IMR-90 (cell line): ENCODE measurements around the gene TMEM107. TPM values are rescaled to one million over a fixed set of nuclear protein-coding genes. Genes with fewer than 3 reads are reported as not detected.
A peak's percentile ranks its signal among the peaks of the same experiment; 100 is the strongest.

Source experiments
- ATAC-seq: fragments of 200-7000 bp; cut with Tn5 transposase; 2 replicates; pipeline ENCODE4 v1.9.1; 2020; ENCODE audit warnings: low read depth, mild to moderate bottlenecking, moderate library complexity
- BruUV-seq: library from RNA; stranded (reverse); fragments of 400-500 nt; replicated peaks from 2 replicates; lab custom pipeline; 2021; lab: Mats Ljungman, UMichigan
- CTCF ChIA-PET: fragments of 300-600 bp; formaldehyde crosslinking; extraction: SDS; loops from one replicate; lab custom pipeline; 2021; ENCODE audit warnings: antibody characterized with exemption; lab: Yijun Ruan, JAX
- POLR2A ChIA-PET: fragments of 300-600 bp; sonication (Branson Sonifier 250); formaldehyde crosslinking; loops from one replicate; lab custom pipeline; 2022; ENCODE audit warnings: antibody characterized with exemption; ENCODE audit not compliant: unreplicated experiment; lab: Charles Lee
- DNase-seq: peaks from one replicate; pipeline ENCODE4 v3.0.0; 2013
- H2AFZ ChIP-seq: replicated peaks from 2 replicates; pipeline ENCODE3; 2013; ENCODE audit warnings: low read length, mild to moderate bottlenecking; ENCODE audit not compliant: poor library complexity
- H2AK5ac ChIP-seq: 2 replicates; pipeline ENCODE4 v1.6.1; 2013; ENCODE audit warnings: low read depth, low read length, inconsistent platforms
- H2AK9ac ChIP-seq: replicated peaks from 2 replicates; pipeline ENCODE3; 2013; ENCODE audit warnings: mild to moderate bottlenecking, low read depth, low read length, moderate library complexity; ENCODE audit not compliant: poor library complexity
- H2BK120ac ChIP-seq: 2 replicates; pipeline ENCODE4 v1.6.1; 2013; ENCODE audit warnings: low read depth, low read length, inconsistent platforms
- H2BK15ac ChIP-seq: 3 replicates; pipeline ENCODE4 v1.6.1; 2013; ENCODE audit warnings: low read depth, low read length, inconsistent platforms
- H2BK20ac ChIP-seq: 2 replicates; pipeline ENCODE4 v1.6.1; 2013; ENCODE audit warnings: low read depth, mild to moderate bottlenecking, inconsistent platforms, low read length, moderate library complexity
- H2BK5ac ChIP-seq: 2 replicates; pipeline ENCODE4 v1.6.1; 2013; ENCODE audit warnings: mild to moderate bottlenecking, low read depth, low read length, inconsistent platforms; ENCODE audit not compliant: poor library complexity, severe bottlenecking
- H3K14ac ChIP-seq: replicated peaks from 2 replicates; pipeline ENCODE4 v1.6.1; 2013; ENCODE audit warnings: low read depth, low read length, inconsistent platforms
- H3K18ac ChIP-seq: 2 replicates; pipeline ENCODE4 v1.6.1; 2013; ENCODE audit warnings: low read depth, low read length, control low read depth
- H3K23ac ChIP-seq: 2 replicates; pipeline ENCODE4 v1.6.1; 2013; ENCODE audit warnings: low read depth, low read length, inconsistent platforms
- H3K27ac ChIP-seq: 2 replicates; pipeline ENCODE4 v1.5.1; 2013; ENCODE audit warnings: mild to moderate bottlenecking, control low read depth, low read length; ENCODE audit not compliant: insufficient read depth
- H3K27me3 ChIP-seq: 2 replicates; pipeline ENCODE4 v1.6.1; 2013; ENCODE audit warnings: low read length; ENCODE audit not compliant: control insufficient read depth, insufficient read depth
- H3K36me3 ChIP-seq: 2 replicates; pipeline ENCODE4 v1.6.1; 2013; ENCODE audit warnings: low read length, mixed read lengths; ENCODE audit not compliant: control insufficient read depth, insufficient read depth
- H3K4ac ChIP-seq: 2 replicates; pipeline ENCODE4 v1.6.1; 2013; ENCODE audit warnings: low read depth, low read length, inconsistent platforms
- H3K4me1 ChIP-seq: 2 replicates; pipeline ENCODE4 v1.6.1; 2013; ENCODE audit warnings: low read length, mixed read lengths; ENCODE audit not compliant: control insufficient read depth, insufficient read depth
- H3K4me2 ChIP-seq: 2 replicates; pipeline ENCODE4 v1.6.1; 2013; ENCODE audit warnings: low read depth, mild to moderate bottlenecking, control low read depth, low read length, moderate library complexity
- H3K4me3 ChIP-seq: 2 replicates; pipeline ENCODE4 v1.5.1; 2013; ENCODE audit warnings: low read depth, mild to moderate bottlenecking, control low read depth, low read length, moderate library complexity; ENCODE audit not compliant: insufficient read depth
- H3K56ac ChIP-seq: 2 replicates; pipeline ENCODE4 v1.6.1; 2013; ENCODE audit warnings: low read length, inconsistent platforms; ENCODE audit not compliant: insufficient read depth; ENCODE audit errors: extremely low read depth
- H3K79me1 ChIP-seq, 2 experiments: 2 replicates each; pipeline ENCODE4 v1.6.1; 2013; ENCODE audit warnings: low read length in 2 of 2, inconsistent platforms in 1 of 2, low read depth in 1 of 2
- H3K9ac ChIP-seq: 2 replicates; pipeline ENCODE4 v1.6.1; 2013; ENCODE audit warnings: low read depth, low read length, control low read depth
- H3K9me1 ChIP-seq: 2 replicates; pipeline ENCODE4 v1.6.1; 2013; ENCODE audit warnings: low read length, inconsistent platforms; ENCODE audit not compliant: insufficient read depth
- H3K9me3 ChIP-seq: 2 replicates; pipeline ENCODE4 v1.6.1; 2013; ENCODE audit warnings: low read length; ENCODE audit not compliant: control insufficient read depth, insufficient read depth
- H4K20me1 ChIP-seq: 2 replicates; pipeline ENCODE4 v1.6.1; 2013; ENCODE audit warnings: low read length, inconsistent platforms; ENCODE audit not compliant: insufficient read depth
- H4K5ac ChIP-seq: 2 replicates; pipeline ENCODE4 v1.6.1; 2013; ENCODE audit warnings: mild to moderate bottlenecking, low read depth, low read length, control low read depth
- H4K8ac ChIP-seq, 2 experiments: 2 replicates each; pipeline ENCODE4 v1.6.1; 2013; ENCODE audit warnings: low read depth in 2 of 2, low read length in 2 of 2, control low read depth in 1 of 2, inconsistent platforms in 1 of 2
- H4K91ac ChIP-seq: 2 replicates; pipeline ENCODE4 v1.6.1; 2013; ENCODE audit warnings: low read depth, low read length, inconsistent platforms; ENCODE audit not compliant: insufficient read depth
- BHLHE40 ChIP-seq: fragments of 150-350 bp; IDR thresholded peaks from 2 replicates; pipeline ENCODE4 v1.6.1; 2016; ENCODE audit warnings: mild to moderate bottlenecking, low read depth, low read length
- CEBPB ChIP-seq: IDR thresholded peaks from 2 replicates; pipeline ENCODE4 v1.6.1; 2012; ENCODE audit warnings: low read depth, low read length, improper control_type of control experiment
- CHD1 ChIP-seq: IDR thresholded peaks from 2 replicates; pipeline ENCODE4 v1.6.1; 2012; ENCODE audit warnings: low read depth, low read length, improper control_type of control experiment
- FOS ChIP-seq: fragments of 150-350 bp; IDR thresholded peaks from 2 replicates; pipeline ENCODE4 v1.6.1; 2016; ENCODE audit warnings: low read depth, low read length
- MAFK ChIP-seq: IDR thresholded peaks from 2 replicates; pipeline ENCODE4 v1.6.1; 2012; ENCODE audit warnings: low read depth, low read length, improper control_type of control experiment
- MAZ ChIP-seq: IDR thresholded peaks from 2 replicates; pipeline ENCODE4 v1.6.1; 2012; ENCODE audit warnings: low read depth, mild to moderate bottlenecking, low read length, improper control_type of control experiment, moderate library complexity, borderline replicate concordance
- MXI1 ChIP-seq: IDR thresholded peaks from 2 replicates; pipeline ENCODE4 v1.6.1; 2012; ENCODE audit warnings: low read depth, mild to moderate bottlenecking, low read length, moderate library complexity, borderline replicate concordance
- NFE2L2 ChIP-seq: fragments of 150-350 bp; IDR thresholded peaks from 2 replicates; pipeline ENCODE4 v1.6.1; 2016; ENCODE audit warnings: low read depth, mild to moderate bottlenecking, low read length
- POLR2A ChIP-seq: IDR thresholded peaks from 2 replicates; pipeline ENCODE4 v1.6.1; 2012; ENCODE audit warnings: mild to moderate bottlenecking, low read depth, low read length
- RAD21 ChIP-seq: IDR thresholded peaks from 2 replicates; pipeline ENCODE4 v1.6.1; 2012; ENCODE audit warnings: low read length, improper control_type of control experiment
- RCOR1 ChIP-seq: IDR thresholded peaks from 2 replicates; pipeline ENCODE4 v1.6.1; 2012; ENCODE audit warnings: mild to moderate bottlenecking, low read length, improper control_type of control experiment; ENCODE audit not compliant: insufficient replicate concordance
- RFX5 ChIP-seq: IDR thresholded peaks from 2 replicates; pipeline ENCODE4 v1.8.0; 2012; ENCODE audit warnings: low read depth, mild to moderate bottlenecking, low read length, moderate library complexity
- SMC3 ChIP-seq: fragments of 150-350 bp; IDR thresholded peaks from 2 replicates; pipeline ENCODE4 v1.6.1; 2016; ENCODE audit warnings: low read depth, mild to moderate bottlenecking, antibody characterized with exemption, low read length, moderate library complexity
- USF2 ChIP-seq: fragments of 150-350 bp; IDR thresholded peaks from 2 replicates; pipeline ENCODE4 v1.6.1; 2017; ENCODE audit warnings: mild to moderate bottlenecking, antibody characterized with exemption, low read length, low read depth
- WGBS, 2 experiments: methylation state at CpG; one replicate each; pipeline versions ENCODE4 v1.1.5 to v1.1.7; 2013; ENCODE audit warnings: missing lambda C conversion rate in 2 of 2; ENCODE audit not compliant: insufficient read length in 1 of 2; ENCODE audit errors: extremely low coverage in 2 of 2; 5-methylcytosine and 5-hydroxymethylcytosine counted together
- dilution Hi-C: fragments of 300-500 bp; cut with HindIII; formaldehyde crosslinking; loops from one replicate; pipeline ENCODE4 v1.14.3; 2018; ENCODE audit warnings: low sequenced_read_pairs; ENCODE audit not compliant: unreplicated experiment
- in situ Hi-C: fragments of 300-500 bp; cut with MboI; formaldehyde crosslinking; loops from 3 replicates; pipeline ENCODE4 v1.14.3; 2019; ENCODE audit warnings: low sequenced_read_pairs, inconsistent platforms, mixed read lengths
- intact Hi-C: fragments of 100-400 bp; cut with micrococcal nuclease; formaldehyde crosslinking; loops from 2 replicates; pipeline ENCODE4 v1.10.0; 2022
- polyA plus RNA-seq, 3 experiments: library from polyadenylated mRNA; depleted of rRNA; stranded (reverse); fragments of >200 nt; gene quantifications; 2 replicates each; pipeline ENCODE4 v1.2.3, GENCODE V29; 2012; ENCODE audit warnings: low replicate concordance in 1 of 3
- total RNA-seq: library from RNA; depleted of rRNA; stranded (reverse); fragments of >200 nt; gene quantifications from 2 replicates; pipeline ENCODE4 v1.2.3, GENCODE V29; 2012
- TF ChIP-seq, protein P1 (sequence below): fragments of 150-350 bp; IDR thresholded peaks from 2 replicates; pipeline ENCODE4 v1.6.1; 2016; ENCODE audit warnings: low read depth, mild to moderate bottlenecking, low read length, moderate library complexity, borderline replicate concordance

TMEM107 gene
- total and polyA plus RNA-seq, 2 of the 4 experiments (the other 2 are of a cell fraction) = 12.9 to 14.3 TPM

DNA sequence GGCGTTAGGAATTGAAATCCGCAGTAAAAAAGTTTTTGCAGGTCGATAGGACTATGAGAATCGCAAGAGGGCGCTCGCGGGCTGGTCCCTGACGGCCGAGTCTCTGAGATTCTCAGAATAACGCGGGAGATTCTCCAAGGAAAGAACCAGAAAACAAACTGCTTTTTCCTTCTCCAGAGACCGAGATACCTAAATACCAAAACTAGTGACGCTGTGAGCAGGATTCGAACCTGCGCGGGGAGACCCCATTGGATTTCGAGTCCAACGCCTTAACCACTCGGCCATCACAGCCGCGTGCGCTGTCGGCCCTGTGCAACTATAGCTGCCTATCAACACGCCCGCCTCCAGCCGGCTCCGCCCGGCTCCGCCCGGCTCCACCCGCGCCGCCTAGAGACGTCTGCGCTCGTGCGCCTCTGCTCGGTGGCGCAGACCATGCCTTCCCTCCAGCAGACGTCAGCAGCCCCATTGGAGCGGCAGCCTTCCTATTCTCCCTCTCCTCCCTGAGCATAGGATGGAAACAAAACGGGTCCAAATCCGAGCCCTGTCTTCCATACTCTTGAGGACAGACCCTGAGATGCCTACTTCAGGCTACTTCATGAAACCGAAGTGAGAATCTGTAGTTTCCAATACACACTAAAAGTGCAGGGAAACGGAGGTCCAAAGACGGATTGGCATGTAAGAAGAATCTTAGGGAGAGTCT is 37.4 kb downstream of the TMEM107 start:
- peak overlapping the region; percentile 42; the same call in 1 of the 2 replicates for H3K9ac ChIP-seq
- ATAC-seq (peak; percentile 86), DNase-seq (peak; percentile 98)
- peak overlapping the region; percentile 7 for H2AK9ac ChIP-seq
- no peak overlapping the region; the same call in 1 of the 2 replicates for H3K18ac ChIP-seq
- BruUV-seq = no TSS peak
- in situ Hi-C loops (no loop called here), intact Hi-C loops (loop anchor here (1.0 to 5.0 kb wide), 5 partner anchors 14 to 161 kb away; no protein-coding TSS in a partner anchor), dilution Hi-C loops (no loop called here)
- 0 out of 2 replicates have a peak overlapping the region, but pooled peaks have one; percentile 8 for H3K14ac ChIP-seq
- peaks cover 8% of the 10 kb centered on the region for H4K20me1 ChIP-seq
- 0 out of 2 replicates have a peak overlapping the region, but pooled peaks have one; percentile 10 for H2AK5ac ChIP-seq
- peak overlapping the region; percentile 7; the same call in 1 of the 2 replicates for H3K23ac ChIP-seq
- H3K27ac ChIP-seq = peak overlapping the region; percentile 3; the same call in 1 of the 2 replicates
- H2BK5ac ChIP-seq = peak overlapping the region; percentile 43
- H3K4me3 ChIP-seq = peak overlapping the region; percentile 55
- H3K36me3 ChIP-seq = peaks cover 16% of the 10 kb centered on the region
- ChIA-PET POLR2A (interaction anchor here (1.0 kb wide), 1 partner anchor 34 kb away, joined by 3 read pairs; no protein-coding TSS in a partner anchor), CTCF (interaction anchor here (1.3 to 4.6 kb wide), 4 partner anchors 12 to 20 kb away, joined by 3 to 24 read pairs (median 3); partner anchors contain the start of gene HES7)
- peak overlapping the region; percentile 86 for H3K4me2 ChIP-seq
- H2BK20ac ChIP-seq = no peak overlapping the region
- H3K56ac ChIP-seq = no peak overlapping the region
- WGBS, 2 experiments = 1% methylated on average over 29 of the region's 46 CpGs; no CpG with 5 or more reads in 1 of the 2 experiments
- no peak overlapping the region for H4K91ac ChIP-seq
- peaks cover 10% of the 10 kb centered on the region for H3K9me1 ChIP-seq
- no peaks in the 10 kb centered on the region for H3K79me1 ChIP-seq
- H4K8ac ChIP-seq = peak overlapping the region in 1 of 2 experiments; percentile 37; a peak in 1 of 4 replicates
- H3K9me3 ChIP-seq = no peaks in the 10 kb centered on the region
- no peak overlapping the region for H2BK15ac ChIP-seq
- peak overlapping the region; percentile 82 for H2AFZ ChIP-seq
- H3K4ac ChIP-seq = peak overlapping the region; percentile 4; the same call in 1 of the 2 replicates
- H2BK120ac ChIP-seq = no peak overlapping the region
- peaks cover 4% of the 10 kb centered on the region for H3K4me1 ChIP-seq
- no peaks in the 10 kb centered on the region for H3K27me3 ChIP-seq
- no peak overlapping the region; the same call in 1 of the 2 replicates for H4K5ac ChIP-seq
- TF ChIP-seq RFX5 (0 out of 2 replicates have a peak, but pooled peaks have one; percentile 3), NFE2L2 (no peak), CHD1 (peak; percentile 92; the same call in 1 of the 2 replicates), CEBPB (no peak), MAFK (no peak; the same call in 1 of the 2 replicates), RCOR1 (no peak), POLR2A (peak; percentile 91), MAZ (peak; percentile 83), FOS (peak; percentile 61; the same call in 1 of the 2 replicates), BHLHE40 (peak; percentile 50; the same call in 1 of the 2 replicates), RAD21 (peak; percentile 70), USF2 (peak; percentile 31; the same call in 1 of the 2 replicates), MXI1 (peak; percentile 96), SMC3 (peak; percentile 51)
- TF ChIP-seq, protein P1, sequence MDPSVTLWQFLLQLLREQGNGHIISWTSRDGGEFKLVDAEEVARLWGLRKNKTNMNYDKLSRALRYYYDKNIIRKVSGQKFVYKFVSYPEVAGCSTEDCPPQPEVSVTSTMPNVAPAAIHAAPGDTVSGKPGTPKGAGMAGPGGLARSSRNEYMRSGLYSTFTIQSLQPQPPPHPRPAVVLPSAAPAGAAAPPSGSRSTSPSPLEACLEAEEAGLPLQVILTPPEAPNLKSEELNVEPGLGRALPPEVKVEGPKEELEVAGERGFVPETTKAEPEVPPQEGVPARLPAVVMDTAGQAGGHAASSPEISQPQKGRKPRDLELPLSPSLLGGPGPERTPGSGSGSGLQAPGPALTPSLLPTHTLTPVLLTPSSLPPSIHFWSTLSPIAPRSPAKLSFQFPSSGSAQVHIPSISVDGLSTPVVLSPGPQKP = no peak
